Fibroblast of lung (primary cell): ENCODE measurements around the gene HLA-DMA. TPM values are rescaled to one million over a fixed set of nuclear protein-coding genes. Genes with fewer than 3 reads are reported as not detected.

ENCODE experiments used
- DNase-seq, 2 donors: peaks; one replicate each; pipeline versions ENCODE4 v3.0.0 to v3.0.0-alpha.2; 2010; ENCODE audit warnings: low read depth in 2 of 2
- H2AFZ ChIP-seq: 2 replicates; pipeline ENCODE4 v1.5.1; 2012; ENCODE audit warnings: low read length, control low read depth, inconsistent platforms
- H3K27ac ChIP-seq: 2 replicates; pipeline ENCODE4 v1.5.1; 2011; ENCODE audit warnings: low read length, control low read depth; ENCODE audit not compliant: insufficient read depth
- H3K27me3 ChIP-seq: 2 replicates; pipeline ENCODE4 v1.5.1; 2011; ENCODE audit warnings: mild to moderate bottlenecking, low read length; ENCODE audit not compliant: control insufficient read depth, insufficient read depth
- H3K36me3 ChIP-seq: 2 replicates; pipeline ENCODE4 v1.5.1; 2011; ENCODE audit warnings: low read length; ENCODE audit not compliant: control insufficient read depth, insufficient read depth
- H3K4me1 ChIP-seq: 2 replicates; pipeline ENCODE4 v1.5.1; 2011; ENCODE audit warnings: low read length; ENCODE audit not compliant: control insufficient read depth, insufficient read depth; ENCODE audit errors: extremely low read depth
- H3K4me2 ChIP-seq: 2 replicates; pipeline ENCODE4 v1.5.1; 2011; ENCODE audit warnings: low read length, control low read depth; ENCODE audit not compliant: insufficient read depth; ENCODE audit errors: extremely low read depth
- H3K4me3 ChIP-seq, 4 experiments: fragments of 200-600 bp in 1 of 4; sonication (generic) in 1 of 4; replicated peaks in 1 of 4; 2 replicates each; pipeline ENCODE4 v1.5.1; 2011 to 2016; ENCODE audit warnings: low read length in 4 of 4, low read depth in 3 of 4, mild to moderate bottlenecking in 3 of 4, control low read depth in 2 of 4, inconsistent platforms in 1 of 4, mixed read lengths in 1 of 4; ENCODE audit not compliant: insufficient read depth in 1 of 4; ENCODE audit errors: control extremely low read depth in 1 of 4
- H3K79me2 ChIP-seq: 2 replicates; pipeline ENCODE4 v1.5.1; 2012; ENCODE audit warnings: mild to moderate bottlenecking, low read length, inconsistent platforms; ENCODE audit not compliant: control insufficient read depth, insufficient read depth
- H3K9ac ChIP-seq: 2 replicates; pipeline ENCODE4 v1.5.1; 2011; ENCODE audit warnings: mild to moderate bottlenecking, low read length, control low read depth; ENCODE audit not compliant: insufficient read depth
- H3K9me3 ChIP-seq: 2 replicates; pipeline ENCODE4 v1.5.1; 2012; ENCODE audit warnings: low read depth, low read length; ENCODE audit not compliant: control insufficient read depth, insufficient read depth
- H4K20me1 ChIP-seq: 2 replicates; pipeline ENCODE4 v1.5.1; 2011; ENCODE audit warnings: low read length; ENCODE audit not compliant: control insufficient read depth, insufficient read depth; ENCODE audit errors: extremely low read depth
- EZH2 ChIP-seq: IDR thresholded peaks from 2 replicates; pipeline ENCODE4 v1.5.1; 2012; ENCODE audit warnings: low read length, control low read depth, mild to moderate bottlenecking; ENCODE audit errors: missing control alignments
- polyA plus RNA-seq, 2 donors: library from polyadenylated mRNA; depleted of rRNA in 1 of 2; stranded (reverse) in 1 of 2; unstranded in 1 of 2; fragments of >200 nt; gene quantifications; 2 replicates each; pipeline ENCODE4 v1.2.1, GENCODE V29; 2011 to 2012; ENCODE audit warnings: missing spikeins in 1 of 2
- total RNA-seq: library from RNA; depleted of rRNA; stranded (reverse); fragments of >200 nt; gene quantifications from 2 replicates; pipeline ENCODE4 v1.2.1, GENCODE V29; 2014
- TF ChIP-seq, protein P1 (sequence below), 2 donors: IDR thresholded peaks in 1 of 2; conservative IDR thresholded peaks in 1 of 2; 1 replicate in 1 of 2; 2 replicates in 1 of 2; pipeline ENCODE4 v1.5.1; 2011 to 2012; ENCODE audit warnings: low read length in 2 of 2, control low read depth in 1 of 2, inconsistent platforms in 1 of 2, low read depth in 1 of 2, mild to moderate bottlenecking in 1 of 2

Gene HLA-DMA
- total and polyA plus RNA-seq, 2 donors (not counting 1 experiment from before 2014, with no cell fraction given), result 7.1 to 12.1 TPM

DNA sequence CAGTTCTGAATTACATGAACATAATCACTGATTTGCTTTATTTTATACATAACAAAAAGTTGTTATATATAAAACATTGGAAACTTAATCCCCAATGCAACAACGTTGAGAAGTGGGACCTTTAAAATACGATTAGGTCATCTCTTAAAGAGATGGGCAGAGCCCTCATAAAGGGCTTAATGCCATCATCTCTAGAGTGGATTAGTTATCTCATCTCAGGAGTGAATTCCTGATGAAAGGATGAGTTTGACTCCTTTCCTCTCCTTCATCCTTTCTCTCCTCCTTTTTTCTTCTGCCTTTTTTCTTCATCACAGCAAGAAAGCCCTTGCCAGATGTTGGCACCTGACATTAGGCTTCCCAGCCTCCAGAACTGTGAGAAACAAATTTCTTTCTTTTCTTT lies 42.6 kb upstream of the HLA-DMA start:
- H4K20me1 ChIP-seq, result no peaks in the 10 kb centered on the region
- H3K4me3 ChIP-seq, result no peak overlapping the region
- TF ChIP-seq, protein P1, sequence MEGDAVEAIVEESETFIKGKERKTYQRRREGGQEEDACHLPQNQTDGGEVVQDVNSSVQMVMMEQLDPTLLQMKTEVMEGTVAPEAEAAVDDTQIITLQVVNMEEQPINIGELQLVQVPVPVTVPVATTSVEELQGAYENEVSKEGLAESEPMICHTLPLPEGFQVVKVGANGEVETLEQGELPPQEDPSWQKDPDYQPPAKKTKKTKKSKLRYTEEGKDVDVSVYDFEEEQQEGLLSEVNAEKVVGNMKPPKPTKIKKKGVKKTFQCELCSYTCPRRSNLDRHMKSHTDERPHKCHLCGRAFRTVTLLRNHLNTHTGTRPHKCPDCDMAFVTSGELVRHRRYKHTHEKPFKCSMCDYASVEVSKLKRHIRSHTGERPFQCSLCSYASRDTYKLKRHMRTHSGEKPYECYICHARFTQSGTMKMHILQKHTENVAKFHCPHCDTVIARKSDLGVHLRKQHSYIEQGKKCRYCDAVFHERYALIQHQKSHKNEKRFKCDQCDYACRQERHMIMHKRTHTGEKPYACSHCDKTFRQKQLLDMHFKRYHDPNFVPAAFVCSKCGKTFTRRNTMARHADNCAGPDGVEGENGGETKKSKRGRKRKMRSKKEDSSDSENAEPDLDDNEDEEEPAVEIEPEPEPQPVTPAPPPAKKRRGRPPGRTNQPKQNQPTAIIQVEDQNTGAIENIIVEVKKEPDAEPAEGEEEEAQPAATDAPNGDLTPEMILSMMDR (conservative IDR thresholded peaks at IDR 0.05 in 1 of 2, IDR thresholded peaks at IDR 0.05 in 1 of 2; ENCODE audit: low read depth in 1 of 2, low read length in 2 of 2), result no peak
- no peak for TF ChIP-seq EZH2
- no peaks in the 10 kb centered on the region for H3K4me1 ChIP-seq
- H3K36me3 ChIP-seq, result no peaks in the 10 kb centered on the region
- H3K27me3 ChIP-seq, result peaks cover 12% of the 10 kb centered on the region
- no peak for DNase-seq
- no peaks in the 10 kb centered on the region for H3K79me2 ChIP-seq
- no peak overlapping the region for H2AFZ ChIP-seq
- no peak overlapping the region for H3K9ac ChIP-seq
- no peak overlapping the region for H3K4me2 ChIP-seq
- no peaks in the 10 kb centered on the region for H3K9me3 ChIP-seq
- no peak overlapping the region for H3K27ac ChIP-seq

DNA sequence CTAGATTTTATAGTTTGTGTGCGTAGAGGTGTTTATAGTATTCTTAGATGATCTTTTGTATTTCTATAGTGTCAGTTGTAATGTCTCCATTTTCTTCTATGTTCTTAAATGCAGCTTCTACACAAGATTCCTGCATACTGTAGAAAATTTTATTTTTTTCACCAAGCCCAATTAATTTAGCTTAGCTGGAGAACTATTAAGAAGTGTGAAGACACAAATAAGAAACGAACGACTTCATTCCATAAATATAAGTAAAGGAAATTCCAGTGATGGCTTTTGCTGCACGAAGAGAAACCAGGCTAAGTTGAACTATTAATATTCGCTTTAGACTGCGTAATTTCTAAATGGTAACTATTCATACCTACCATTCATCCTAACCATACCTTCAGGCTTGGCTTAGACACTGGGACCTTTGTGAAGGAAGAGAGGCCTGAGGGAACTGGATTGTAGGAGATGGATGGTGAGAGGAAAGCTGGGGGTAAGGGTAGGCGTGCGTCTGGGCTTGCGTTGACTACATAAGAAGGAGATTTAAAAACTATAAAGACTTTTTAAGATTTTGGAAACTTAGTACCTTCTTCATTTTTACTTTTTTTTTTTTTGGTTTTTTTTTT lies 40.6 kb upstream of the HLA-DMA start:
- DNase-seq, result no peak
- Histone ChIP-seq H3K27ac (no peak overlapping the region), H3K9me3 (no peaks in the 10 kb centered on the region), H3K4me3 (no peak overlapping the region), H4K20me1 (no peaks in the 10 kb centered on the region), H3K27me3 (peaks cover 8% of the 10 kb centered on the region), H2AFZ (no peak overlapping the region), H3K36me3 (no peaks in the 10 kb centered on the region), H3K4me1 (no peaks in the 10 kb centered on the region), H3K79me2 (no peaks in the 10 kb centered on the region), H3K4me2 (no peak overlapping the region), H3K9ac (no peak overlapping the region)
- TF ChIP-seq EZH2, result no peak
- TF ChIP-seq, protein P1 (conservative IDR thresholded peaks at IDR 0.05 in 1 of 2, IDR thresholded peaks at IDR 0.05 in 1 of 2; ENCODE audit: low read depth in 1 of 2, low read length in 2 of 2), result no peak

GRCh38 chr6:32991972-32992371 lies 39.1 kb upstream of the HLA-DMA start:
- Histone ChIP-seq H3K4me2 (no peak overlapping the region), H3K9ac (no peak overlapping the region), H2AFZ (no peak overlapping the region), H3K4me1 (no peaks in the 10 kb centered on the region), H4K20me1 (no peaks in the 10 kb centered on the region), H3K4me3 (no peak overlapping the region), H3K79me2 (no peaks in the 10 kb centered on the region), H3K27ac (no peak overlapping the region), H3K27me3 (peaks cover 6% of the 10 kb centered on the region), H3K9me3 (no peaks in the 10 kb centered on the region), H3K36me3 (no peaks in the 10 kb centered on the region)
- no peak for TF ChIP-seq EZH2
- TF ChIP-seq, protein P1 (conservative IDR thresholded peaks at IDR 0.05 in 1 of 2, IDR thresholded peaks at IDR 0.05 in 1 of 2; ENCODE audit: low read depth in 1 of 2, low read length in 2 of 2), result no peak
- DNase-seq, result no peak
